GF-D8 (cell line): ENCODE data around the gene KIAA1671.

ENCODE experiments used
- DNase-seq: peaks from one replicate; lab custom pipeline; 2025; lab: John Stamatoyannopoulos, UW

KIAA1671 gene

GRCh38 chr22:25045159-25045558 is 92.6 kb downstream of the KIAA1671 start:
- DNase-seq: no peak

GRCh38 chr22:25048071-25048470 is 95.6 kb downstream of the KIAA1671 start:
- no peak for DNase-seq

- DNase-seq: peak; percentile 23
These were observed 96.4 kb downstream of the KIAA1671 start for GRCh38 chr22:25048659-25049647.

- no peak for DNase-seq
These were observed 97.3 kb downstream of the KIAA1671 start for GRCh38 chr22:25049770-25050169.

- DNase-seq: no peak
These were observed 98.0 kb downstream of the KIAA1671 start for GRCh38 chr22:25050566-25050965.

- DNase-seq: no peak
These were observed 98.6 kb downstream of the KIAA1671 start for GRCh38 chr22:25051073-25051472.

- no peak for DNase-seq
These were observed 99.6 kb downstream of the KIAA1671 start for GRCh38 chr22:25051983-25052710.

- DNase-seq: no peak
These were observed 100.8 kb downstream of the KIAA1671 start for GRCh38 chr22:25053153-25053805.

GRCh38 chr22:25054943-25055511 is 102.5 kb downstream of the KIAA1671 start:
- DNase-seq: no peak

GRCh38 chr22:25057013-25057881 is 104.7 kb downstream of the KIAA1671 start:
- no peak for DNase-seq

GRCh38 chr22:25059438-25059837 is 106.9 kb downstream of the KIAA1671 start:
- DNase-seq: no peak

- no peak for DNase-seq
These were observed 108.1 kb downstream of the KIAA1671 start for GRCh38 chr22:25060522-25061071.

- no peak for DNase-seq
These were observed 108.6 kb downstream of the KIAA1671 start for GRCh38 chr22:25061134-25061533.

GRCh38 chr22:25061605-25062376 is 109.3 kb downstream of the KIAA1671 start:
- no peak for DNase-seq

GRCh38 chr22:25062386-25063085 is 110.0 kb downstream of the KIAA1671 start:
- DNase-seq: no peak

- DNase-seq: no peak
These were observed 112.5 kb downstream of the KIAA1671 start for GRCh38 chr22:25064894-25065560.

- DNase-seq: no peak
These were observed 114.4 kb downstream of the KIAA1671 start for GRCh38 chr22:25066861-25067435.

GRCh38 chr22:25067851-25068421 is 115.4 kb downstream of the KIAA1671 start:
- DNase-seq: no peak
